Tibial nerve (tissue), 4 donors: ENCODE measurements around the gene FKBP3.

Experiments
- CTCF ChIP-seq, 5 experiments: fragments of 200-600 bp in 3 of 5; fragments of 450-650 bp in 2 of 5; sonication (generic) in 3 of 5; IDR thresholded peaks; one replicate each; pipeline ENCODE4 v1.5.1; 2016 to 2019; ENCODE audit warnings: antibody characterized with exemption in 5 of 5, mild to moderate bottlenecking in 3 of 5, moderate library complexity in 2 of 5
- EP300 ChIP-seq, 2 donors: sonication (generic); formaldehyde crosslinking; IDR thresholded peaks; one replicate each; pipeline ENCODE4 v1.6.1; 2017; ENCODE audit warnings: antibody characterized with exemption in 2 of 2, mild to moderate bottlenecking in 1 of 2
- POLR2A ChIP-seq, 2 donors: fragments of 450-650 bp; IDR thresholded peaks; one replicate each; pipeline ENCODE4 v1.6.1; 2017; ENCODE audit warnings: antibody characterized with exemption in 2 of 2, mild to moderate bottlenecking in 2 of 2, moderate library complexity in 2 of 2

GRCh38 chr14:45094275-45094674 lies 40.0 kb downstream of the FKBP3 start:
- TF ChIP-seq CTCF (IDR thresholded peaks at IDR 0.05) (no peak), POLR2A (IDR thresholded peaks at IDR 0.05) (no peak), EP300 (IDR thresholded peaks at IDR 0.05) (no peak)
